HuH-7 (cell line): Measurements from ENCODE around the gene NAPA.
"Not testable (repeated sequence)": the region's sequence is repeated elsewhere in the genome, so short reads cannot be mapped to it uniquely, and the experiment has no call there.

Experiments
- DNase-seq: peaks from one replicate; pipeline ENCODE4 v3.0.0; 2011; ENCODE audit warnings: low spot score

The NAPA gene

DNA sequence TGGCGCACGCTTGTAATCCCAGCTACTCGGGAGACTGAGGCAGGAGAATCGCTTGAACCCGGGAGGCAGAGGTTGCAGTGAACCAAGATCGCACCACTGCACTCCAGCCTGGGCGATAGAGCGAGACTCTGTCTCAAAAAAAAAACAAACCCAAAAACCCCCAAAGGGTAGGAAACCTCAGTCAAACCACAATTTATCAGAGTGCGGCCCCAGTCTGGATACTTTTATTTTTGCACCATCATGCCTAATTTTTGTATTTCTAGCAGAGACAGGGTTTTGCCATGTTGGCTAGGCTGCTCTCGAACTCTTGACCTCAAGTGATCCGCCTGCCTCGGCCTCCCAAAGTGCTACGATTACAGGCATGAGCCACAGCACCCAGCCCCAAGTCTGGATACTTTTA is 28.6 kb downstream of the NAPA start:
- not testable (repeated sequence) for DNase-seq

DNA sequence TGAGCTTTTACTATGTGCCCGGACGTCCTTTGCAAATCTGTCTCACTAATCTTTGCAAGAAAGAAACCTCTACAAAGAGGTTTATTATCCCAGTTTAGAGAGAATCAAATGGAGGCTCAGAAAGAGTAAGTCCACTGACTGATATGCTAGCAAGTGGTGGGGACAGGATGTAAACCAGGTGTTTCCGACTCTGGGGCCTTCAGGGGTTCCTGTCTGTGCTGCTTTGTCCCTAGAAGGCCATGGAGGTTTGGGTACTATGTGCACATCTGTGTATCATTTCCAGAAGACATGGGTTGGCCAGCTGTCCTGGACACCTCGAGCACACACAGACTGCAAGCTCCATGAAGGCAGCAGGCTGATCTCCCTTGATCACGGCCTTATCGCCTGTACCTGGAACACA is 29.7 kb downstream of the NAPA start:
- no peak for DNase-seq

DNA sequence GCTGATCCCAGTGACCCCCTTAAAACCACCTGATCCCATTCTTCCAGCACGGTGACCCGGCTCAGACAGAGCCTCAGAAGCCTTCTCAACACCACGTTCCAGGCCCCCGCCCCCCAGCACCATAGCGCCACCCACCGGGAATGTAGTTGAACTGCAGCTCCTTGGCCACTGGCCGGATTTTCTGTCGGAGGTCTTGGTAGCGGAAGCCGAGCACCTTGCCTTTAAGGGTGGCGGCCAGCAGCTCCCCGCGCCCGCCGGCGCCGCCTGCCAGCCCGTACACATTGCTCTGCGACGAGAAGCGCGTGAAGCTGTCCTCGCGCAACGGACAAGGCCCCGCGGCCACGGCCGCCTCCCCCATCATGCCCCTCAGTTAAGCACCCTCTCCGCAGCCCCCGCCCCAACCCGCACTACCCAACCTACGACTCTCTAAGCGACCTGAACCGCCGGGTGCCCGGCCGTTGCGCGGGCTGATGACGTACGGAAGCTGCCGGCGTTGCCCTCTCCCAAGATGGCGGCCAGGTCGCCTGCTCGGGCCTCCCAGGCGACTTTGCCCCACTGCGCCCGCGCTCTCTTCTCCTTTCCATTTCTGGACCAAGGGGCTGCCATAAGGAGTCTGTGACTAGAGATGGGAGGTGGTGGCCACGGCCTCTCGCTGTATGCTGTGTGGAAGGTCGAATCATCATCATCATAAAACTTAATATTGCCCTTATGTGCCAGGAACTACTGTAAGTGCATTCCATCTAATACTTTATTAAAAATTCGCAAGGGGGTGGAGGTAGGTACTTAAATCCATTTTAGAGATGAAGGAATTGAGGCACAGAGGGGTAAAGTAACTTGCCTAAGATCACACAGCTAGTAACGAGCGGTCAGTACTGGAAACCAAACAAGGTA is 30.8 kb downstream of the NAPA start, which contains the start of gene KPTN:
KPTN (minus strand) TSS at position 420 of the 891 bp plus-strand sequence; CDS start at position 361, 59 bp downstream.
- DNase-seq, result peak; percentile 97

- no peak for DNase-seq
Observed at GRCh38 chr19:47483200-47483599, 31.7 kb downstream of the NAPA start.

GRCh38 chr19:47481460-47482052 is 33.3 kb downstream of the NAPA start:
- no peak for DNase-seq

GRCh38 chr19:47480658-47481057 is 34.2 kb downstream of the NAPA start:
- DNase-seq, result no peak

- no peak for DNase-seq
Observed at GRCh38 chr19:47479701-47480503, 35.0 kb downstream of the NAPA start.

- no peak for DNase-seq
Observed at GRCh38 chr19:47476438-47476972, 38.4 kb downstream of the NAPA start.

DNA sequence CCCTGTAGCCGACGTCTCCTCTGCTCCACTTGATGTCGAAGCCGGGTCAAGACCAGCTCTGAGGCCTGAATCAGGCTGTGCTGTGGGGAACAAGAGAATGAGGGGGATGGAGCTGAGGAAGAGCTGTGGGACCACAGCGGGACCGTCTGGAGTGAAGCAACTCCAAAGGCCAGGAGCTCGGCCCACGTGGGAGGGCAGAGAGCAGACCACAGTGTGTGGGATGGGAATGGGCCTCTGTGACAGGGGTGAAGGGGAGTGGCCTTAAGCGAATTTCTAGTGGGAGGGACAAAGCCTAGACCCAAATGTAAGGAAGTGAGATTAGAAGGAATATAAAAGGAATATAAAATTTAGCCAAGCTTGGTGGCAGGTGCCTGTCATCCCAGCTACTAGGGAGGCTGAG is 39.4 kb downstream of the NAPA start:
- no peak for DNase-seq

- no peak for DNase-seq
Observed at GRCh38 chr19:47473336-47473735, 41.5 kb downstream of the NAPA start.

GRCh38 chr19:47471733-47472457 is 43.0 kb downstream of the NAPA start, which contains the start of gene SLC8A2:
Gene SLC8A2, minus strand, starts transcription at chr19:47471893. Its CDS starts 5,490 bp downstream, at chr19:47466403.
- peak; percentile 86 for DNase-seq

- DNase-seq, result no peak
Observed at GRCh38 chr19:47471381-47471732, 43.5 kb downstream of the NAPA start.

- no peak for DNase-seq
Observed at GRCh38 chr19:47470447-47471195, 44.2 kb downstream of the NAPA start.

DNA sequence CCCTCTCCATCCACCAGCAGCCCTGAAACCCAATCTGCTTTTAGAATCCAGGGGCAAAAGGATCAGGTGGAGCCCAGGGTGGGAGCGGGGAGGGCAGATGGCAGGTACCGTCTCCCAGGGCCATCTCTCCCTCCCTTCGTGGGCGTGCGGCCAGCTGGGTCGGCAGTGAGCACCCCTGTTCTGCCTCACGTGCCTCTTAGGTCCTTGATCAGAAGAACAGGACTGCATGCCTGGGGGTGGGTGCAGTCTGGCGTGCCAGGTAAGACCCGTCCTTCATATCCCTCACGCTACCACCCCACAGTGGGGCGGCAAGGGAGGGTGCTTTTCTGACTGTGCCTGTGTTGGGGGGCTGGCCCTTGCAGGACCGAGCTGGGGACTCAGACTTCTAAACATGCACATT is 45.1 kb downstream of the NAPA start:
- DNase-seq, result no peak

GRCh38 chr19:47469363-47469700 is 45.5 kb downstream of the NAPA start:
- no peak for DNase-seq

DNA sequence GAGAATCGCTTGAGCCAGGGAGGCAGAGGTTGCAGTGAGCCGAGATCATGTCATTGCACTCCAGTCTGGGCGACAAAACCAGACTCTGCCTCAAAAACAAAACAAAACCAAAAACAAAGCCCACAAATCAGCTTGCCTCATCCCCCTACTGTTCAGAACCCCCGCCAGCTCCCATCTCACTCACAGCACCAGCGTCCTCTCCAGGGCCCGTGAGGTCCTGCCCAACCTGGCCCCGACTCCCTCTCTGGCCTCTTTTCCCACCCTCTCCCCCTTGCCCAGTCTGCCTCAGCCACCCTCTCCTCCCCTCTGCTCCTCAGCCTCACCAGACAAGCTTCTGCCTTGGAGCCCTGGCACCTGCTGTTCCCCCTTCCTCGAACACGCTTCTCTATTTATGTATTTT is 46.9 kb downstream of the NAPA start:
- no peak for DNase-seq

DNA sequence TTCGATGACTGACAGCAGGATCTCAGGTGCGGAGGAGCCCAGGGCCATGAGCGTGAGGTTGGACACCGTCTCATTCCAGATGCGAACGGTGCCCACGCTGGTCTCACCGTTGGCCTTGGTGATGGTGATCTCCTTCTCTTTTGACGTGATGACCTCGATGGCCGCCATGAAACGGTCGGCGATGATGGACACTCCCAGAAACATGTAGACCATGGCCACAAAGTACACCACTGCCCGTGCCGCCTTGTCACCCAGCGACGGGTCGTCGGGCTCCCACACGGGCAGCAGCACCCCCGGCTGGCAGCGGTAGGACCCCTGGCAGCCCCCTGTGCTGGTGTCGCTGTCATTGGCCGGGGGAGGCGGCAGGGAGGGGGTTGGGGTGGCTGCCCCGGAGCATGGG is 48.9 kb downstream of the NAPA start:
- DNase-seq, result no peak

DNA sequence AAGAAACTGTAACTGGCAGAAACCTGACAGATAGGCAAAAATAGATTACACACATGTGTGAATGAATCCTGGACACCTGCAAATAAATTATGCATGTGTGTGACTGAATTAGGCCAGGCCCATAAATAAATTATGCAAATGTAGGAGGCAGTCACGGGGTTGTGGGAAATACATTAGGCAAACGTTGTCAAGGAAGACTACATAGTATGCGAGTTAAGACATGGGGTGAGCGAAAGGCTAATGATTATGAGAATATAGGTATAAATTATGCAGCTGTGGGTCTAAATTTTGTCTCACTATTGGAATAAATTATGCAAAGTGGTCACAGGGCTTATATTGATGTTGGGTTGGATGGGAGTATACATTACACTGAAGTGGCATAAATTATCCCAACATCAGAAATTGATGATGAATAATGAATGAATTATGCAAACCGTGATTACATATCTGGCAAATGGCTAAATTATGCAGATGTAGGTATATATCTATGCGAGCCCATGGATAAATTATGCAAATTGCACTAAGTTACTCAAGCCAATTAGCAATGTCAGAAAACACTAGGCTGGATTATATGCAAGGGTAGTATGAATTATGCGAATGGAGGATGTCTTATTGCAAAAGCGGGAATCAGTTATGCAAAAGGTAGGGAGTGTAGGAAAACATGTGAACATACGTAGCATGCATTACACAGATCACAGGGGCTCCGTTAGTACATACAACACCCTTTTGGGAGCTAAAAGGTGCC is 50.0 kb downstream of the NAPA start:
- no peak for DNase-seq

DNA sequence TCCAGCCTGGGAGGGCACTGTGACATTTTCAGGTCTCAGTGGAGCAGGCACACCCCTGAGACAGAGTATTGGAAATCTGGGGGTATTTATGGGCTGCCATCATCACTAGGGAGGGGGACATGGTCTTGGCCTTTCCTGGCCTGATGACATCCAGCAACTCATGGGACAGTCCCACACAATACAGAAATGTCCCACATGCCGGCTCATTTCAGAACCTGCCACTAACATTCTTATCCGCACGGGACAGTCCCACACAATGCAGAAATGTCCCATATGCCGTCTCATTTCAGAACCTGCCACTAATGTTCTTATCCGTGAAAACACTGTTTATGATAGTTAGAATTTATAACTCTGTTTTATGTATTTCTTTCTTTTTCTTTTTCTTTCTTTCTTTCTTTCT is 53.0 kb downstream of the NAPA start:
- no peak for DNase-seq

GRCh38 chr19:47459477-47459876 is 55.4 kb downstream of the NAPA start:
- no peak for DNase-seq
